ENCODE results near the gene VAV2.

Gene VAV2

GRCh38 chr9:133876836-133877235 is 115.3 kb downstream of the VAV2 start:
- no peak for TF ChIP-seq CTCF (IDR thresholded peaks at IDR 0.05)

- TF ChIP-seq CTCF (IDR thresholded peaks at IDR 0.05): no peak
These were observed 116.0 kb downstream of the VAV2 start for GRCh38 chr9:133876144-133876543.

- TF ChIP-seq CTCF (IDR thresholded peaks at IDR 0.05): no peak
These were observed 117.0 kb downstream of the VAV2 start for GRCh38 chr9:133875131-133875530.

- no peak for TF ChIP-seq CTCF (IDR thresholded peaks at IDR 0.05)
These were observed 117.5 kb downstream of the VAV2 start for GRCh38 chr9:133874659-133875058.

- no peak for TF ChIP-seq CTCF (IDR thresholded peaks at IDR 0.05)
These were observed 118.0 kb downstream of the VAV2 start for GRCh38 chr9:133874060-133874657.

- no peak for TF ChIP-seq CTCF (IDR thresholded peaks at IDR 0.05)
These were observed 118.6 kb downstream of the VAV2 start for GRCh38 chr9:133873461-133873891.

GRCh38 chr9:133873009-133873408 is 119.1 kb downstream of the VAV2 start:
- no peak for TF ChIP-seq CTCF (IDR thresholded peaks at IDR 0.05)
